Measurements from ENCODE around the gene KLF14.
"Not testable (repeated sequence)": the region's sequence is repeated elsewhere in the genome, so short reads cannot be mapped to it uniquely, and the experiment has no call there.

KLF14 gene

DNA sequence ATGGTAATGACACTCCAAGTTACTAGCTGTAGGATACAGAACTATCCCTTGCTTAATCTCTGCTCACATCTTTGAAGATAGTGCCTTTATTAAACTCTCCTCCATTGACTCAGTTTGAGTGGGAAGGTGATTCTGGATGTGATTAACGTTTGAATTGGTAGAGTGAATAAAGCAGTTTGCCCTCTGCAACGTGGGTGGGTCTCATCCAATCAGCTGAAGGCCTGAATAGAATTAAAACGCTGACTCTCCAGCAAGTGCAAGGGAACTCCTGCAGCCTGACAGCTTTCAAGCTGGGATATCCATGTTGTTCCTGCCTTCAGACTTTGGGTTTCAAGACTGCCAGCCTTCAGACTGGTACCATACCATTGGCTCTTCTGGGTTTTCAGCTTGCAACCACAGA lies 21.6 kb downstream of the KLF14 start:
- DNase-seq (ENCODE audit: low spot score): no peak

DNA sequence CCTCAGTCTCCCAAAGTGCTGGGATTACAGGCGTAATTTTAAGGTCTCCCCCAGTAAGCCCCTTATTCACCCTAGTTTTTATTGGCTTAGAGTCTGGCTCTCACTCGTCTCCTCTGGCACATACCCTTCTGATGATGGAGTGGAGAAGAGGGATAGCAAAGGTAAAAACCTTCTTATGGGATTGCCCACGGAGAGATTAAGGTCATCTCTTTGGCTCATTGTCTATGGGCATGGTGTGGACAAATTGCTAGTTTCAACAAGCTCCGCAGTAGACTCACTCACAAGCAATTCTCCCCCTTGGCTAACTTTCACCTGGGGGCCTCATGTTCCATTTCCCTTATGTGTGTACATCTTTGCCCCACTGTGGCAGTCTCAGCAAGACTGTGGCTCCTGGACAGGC lies 25.2 kb downstream of the KLF14 start:
- no peak for DNase-seq (ENCODE audit: low spot score)

DNA sequence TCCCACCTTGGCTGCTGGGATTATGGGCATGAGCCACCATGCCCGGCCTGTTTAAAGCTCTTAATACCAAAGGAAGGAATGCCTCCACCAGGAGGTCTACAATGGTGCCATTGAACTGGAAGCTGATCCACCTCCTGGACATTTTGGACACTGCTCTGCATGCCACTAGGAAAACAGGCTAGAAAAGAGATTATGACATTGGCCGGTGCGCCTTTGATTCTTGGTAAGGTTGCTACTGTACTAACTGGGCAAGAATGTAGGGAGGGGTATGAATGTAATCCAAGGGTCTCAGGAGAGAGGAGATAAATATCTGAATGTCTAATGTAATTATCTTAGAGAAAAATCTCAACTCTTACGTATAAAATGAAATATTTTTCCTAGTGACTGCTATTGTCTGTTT lies 26.0 kb downstream of the KLF14 start:
- DNase-seq (ENCODE audit: low spot score): no peak

DNA sequence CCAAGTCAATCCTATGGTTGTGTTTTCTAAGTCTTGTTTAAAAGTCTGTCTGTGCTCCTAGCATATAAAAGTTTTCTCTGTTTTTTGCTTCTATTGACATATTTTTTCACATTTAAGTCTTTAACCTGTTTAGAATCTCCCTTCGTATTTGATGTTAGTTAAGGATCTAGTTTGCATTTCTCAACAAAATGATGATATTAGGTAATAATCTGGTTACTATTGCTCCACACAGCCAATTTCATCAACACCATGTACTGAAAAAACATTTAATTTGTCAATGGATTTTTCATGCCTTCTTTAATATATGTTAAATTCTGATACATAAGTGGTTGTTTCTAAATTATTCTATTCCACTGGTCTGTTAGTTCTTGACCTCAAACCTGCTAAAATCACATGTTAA lies 30.2 kb downstream of the KLF14 start:
- DNase-seq (ENCODE audit: low spot score): no peak

DNA sequence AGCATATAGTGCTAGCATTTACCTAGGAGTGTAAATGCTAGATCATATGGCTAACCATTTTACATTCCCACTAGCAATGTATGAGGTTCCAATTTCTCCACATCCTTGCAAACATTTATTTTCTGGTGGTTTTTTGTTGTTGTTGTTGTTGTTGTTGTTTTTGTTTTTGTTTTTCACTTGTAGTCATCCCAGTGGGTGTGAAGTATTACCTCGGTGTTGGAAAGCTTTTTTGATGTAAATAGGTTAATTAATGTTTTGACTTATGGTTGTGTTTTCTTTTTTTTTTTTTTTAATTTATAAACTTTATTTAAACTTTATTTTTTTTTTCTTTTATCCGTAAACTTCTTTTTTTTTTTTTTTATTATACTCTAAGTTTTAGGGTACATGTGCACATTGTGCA lies 32.4 kb downstream of the KLF14 start:
- no peak for DNase-seq (ENCODE audit: low spot score)

DNA sequence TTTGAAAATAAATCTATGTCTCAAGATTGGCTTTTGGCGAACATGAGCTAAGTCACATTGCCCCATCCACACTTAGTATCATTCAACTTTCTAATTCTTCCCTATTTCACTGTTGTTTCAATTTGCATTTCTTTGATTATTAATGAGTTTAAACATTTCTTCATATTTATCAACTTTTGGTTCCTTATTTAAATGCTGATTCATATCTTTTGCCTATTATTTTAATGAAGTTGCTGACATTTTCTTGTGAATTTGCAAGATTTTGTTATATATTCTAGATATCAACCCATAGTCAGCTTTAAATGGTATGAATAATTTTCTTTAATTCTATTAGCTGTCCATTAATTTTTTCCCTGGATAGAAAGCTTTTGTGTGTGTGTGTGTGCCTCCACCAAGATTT lies 33.2 kb downstream of the KLF14 start:
- DNase-seq (ENCODE audit: low spot score): no peak

DNA sequence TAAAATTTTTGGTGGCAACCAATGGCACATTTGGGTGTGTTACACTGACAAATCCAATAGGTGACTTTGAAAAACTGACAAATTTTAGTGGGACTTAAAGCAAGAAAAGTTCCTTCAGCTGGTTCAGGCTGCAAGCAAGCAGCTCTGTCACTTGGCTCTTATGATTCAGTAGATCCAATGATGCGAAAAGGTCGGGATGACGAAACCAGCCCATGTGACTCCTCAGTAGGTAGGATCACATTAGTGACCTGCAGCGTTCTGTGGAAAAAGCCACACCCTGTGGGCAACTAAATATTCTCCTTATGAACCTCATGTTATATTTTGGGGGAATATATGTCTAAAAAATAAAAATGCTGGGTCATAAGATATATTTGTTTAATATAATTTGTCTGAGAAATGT lies 34.3 kb downstream of the KLF14 start:
- no peak for DNase-seq (ENCODE audit: low spot score)

DNA sequence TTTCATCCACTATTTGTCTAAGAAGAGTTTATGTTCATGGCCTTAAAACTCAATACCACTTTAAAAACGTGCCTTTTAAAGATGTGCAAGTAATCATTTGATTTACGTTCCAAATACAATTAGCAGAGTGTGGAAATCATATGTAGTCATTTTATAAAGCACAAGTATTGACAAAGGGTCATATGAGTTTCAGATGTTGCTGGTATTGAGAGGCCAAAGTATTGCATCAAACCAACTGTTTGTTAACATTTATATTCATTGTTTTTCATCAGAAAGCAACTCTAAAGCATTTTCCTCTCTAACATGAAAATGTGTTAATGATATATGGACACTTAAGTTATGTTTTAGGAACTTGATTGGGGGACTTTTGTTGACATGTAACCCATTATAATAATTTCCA lies 36.2 kb downstream of the KLF14 start:
- DNase-seq (ENCODE audit: low spot score): no peak

DNA sequence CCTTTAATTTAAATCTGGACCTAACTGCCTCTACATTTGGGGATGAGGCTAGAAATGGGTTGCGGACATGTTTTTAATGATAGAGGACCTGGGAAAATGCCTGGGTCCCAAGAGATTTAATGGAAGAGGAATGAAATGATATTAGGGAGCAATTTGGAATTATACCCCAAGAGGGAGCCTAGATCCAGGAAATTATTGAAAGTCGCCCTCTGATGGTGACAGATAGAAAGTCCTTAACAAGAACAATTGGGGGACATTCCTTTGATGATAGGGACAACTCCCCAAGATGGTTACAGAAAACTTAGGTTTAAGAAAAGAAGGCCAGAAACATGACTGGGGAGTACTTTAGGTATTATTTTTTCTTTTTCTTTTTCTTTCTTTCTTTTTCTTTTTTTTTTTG lies 38.2 kb downstream of the KLF14 start:
- peak; percentile 26 for DNase-seq (ENCODE audit: low spot score)

DNA sequence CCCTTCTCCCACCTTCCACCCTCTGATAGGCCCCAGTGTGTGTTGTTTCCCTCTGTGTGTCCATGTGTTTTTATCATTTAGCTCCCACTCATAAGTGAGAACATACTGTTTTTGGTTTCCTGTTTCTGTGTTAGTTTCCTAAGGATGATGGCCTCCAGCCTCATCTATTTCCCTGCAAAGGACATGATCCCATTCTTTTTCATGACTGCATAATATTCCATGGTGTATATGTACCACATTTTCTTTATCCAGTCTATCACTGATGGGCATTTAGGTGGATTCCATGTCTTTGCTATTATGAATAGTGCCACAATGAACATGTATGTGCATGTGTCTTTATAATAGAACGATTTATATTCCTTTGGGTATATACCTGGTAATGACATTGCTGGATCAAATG lies 41.6 kb downstream of the KLF14 start:
- not testable (repeated sequence) for DNase-seq (ENCODE audit: low spot score)

DNA sequence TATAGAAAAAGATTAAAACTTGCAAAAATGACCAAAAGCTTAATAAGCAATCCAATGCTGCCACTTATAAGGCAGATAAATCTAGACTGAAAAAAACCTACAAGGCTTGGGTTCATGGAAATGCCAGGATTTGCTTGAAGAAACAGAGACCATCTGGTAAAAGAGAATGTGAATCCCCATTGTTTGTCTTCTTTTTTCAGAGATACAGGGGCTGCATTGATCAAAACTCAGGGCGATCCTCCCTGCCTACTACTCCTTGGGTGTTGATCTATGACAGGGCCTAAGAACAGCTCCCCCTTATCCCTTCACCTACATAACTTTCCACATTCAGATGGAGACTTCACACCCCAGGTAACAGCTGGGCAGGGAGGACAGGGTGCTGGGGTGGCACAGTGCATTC lies 44.3 kb downstream of the KLF14 start:
- no peak for DNase-seq (ENCODE audit: low spot score)

DNA sequence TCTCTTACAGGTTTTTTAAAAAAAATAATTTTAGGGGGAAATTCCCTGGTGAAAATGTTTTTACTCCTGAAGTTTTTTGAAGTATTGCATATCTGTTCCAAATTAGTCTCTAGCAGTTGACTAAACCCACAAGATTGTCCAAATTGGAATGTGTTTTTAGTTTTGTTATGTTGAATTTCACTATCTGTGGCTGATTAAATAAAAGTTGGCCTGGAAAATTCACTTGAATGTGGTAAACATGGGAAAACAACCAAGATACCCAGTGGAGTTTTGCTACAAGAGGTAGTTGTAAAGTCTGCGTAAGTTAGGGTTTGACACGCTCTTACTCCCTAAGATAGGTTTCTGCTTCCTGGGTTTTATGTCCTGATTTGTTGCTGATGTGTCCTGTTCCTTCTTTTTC lies 51.0 kb downstream of the KLF14 start:
- no peak for DNase-seq (ENCODE audit: low spot score)

Measured in AG08396 (cell line).